Measurements from ENCODE around the gene PTK7.

The PTK7 gene

DNA sequence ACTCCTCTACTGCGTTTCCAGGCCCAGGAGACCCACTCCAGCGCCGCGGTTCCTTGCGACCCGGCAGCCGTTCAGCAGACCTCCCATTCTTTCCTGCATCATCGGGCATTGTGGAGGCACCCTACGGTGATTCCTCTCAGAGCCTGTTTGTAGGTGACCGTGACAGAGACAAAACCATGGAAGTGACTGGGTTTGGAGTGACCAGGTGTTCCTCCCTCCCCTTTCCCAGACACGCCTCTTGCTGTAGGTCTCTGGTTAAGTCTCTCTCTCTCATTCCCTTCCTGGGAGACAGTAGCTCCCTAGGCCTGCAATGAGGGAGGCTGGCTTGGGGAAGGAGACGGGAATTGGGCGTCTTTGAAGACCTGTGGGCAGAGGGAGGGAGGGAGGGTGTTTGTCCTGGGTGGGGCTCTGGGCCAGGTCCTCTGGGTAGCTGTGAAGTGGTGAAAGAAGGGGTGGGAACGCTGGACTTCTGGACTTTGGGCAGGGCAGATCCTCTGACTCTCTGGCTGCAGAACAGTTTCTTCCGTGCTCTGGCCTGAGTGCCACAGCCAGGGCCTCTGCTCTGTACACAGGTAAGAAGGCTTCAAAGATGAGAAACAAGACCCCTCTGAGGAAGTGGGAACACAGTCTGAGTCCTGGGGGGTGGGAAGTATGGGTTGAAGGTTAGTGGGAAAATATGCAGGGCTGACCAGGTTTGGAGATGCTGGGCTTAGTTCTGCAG is 15.9 kb upstream of the PTK7 start:
- TF ChIP-seq, protein P1, sequence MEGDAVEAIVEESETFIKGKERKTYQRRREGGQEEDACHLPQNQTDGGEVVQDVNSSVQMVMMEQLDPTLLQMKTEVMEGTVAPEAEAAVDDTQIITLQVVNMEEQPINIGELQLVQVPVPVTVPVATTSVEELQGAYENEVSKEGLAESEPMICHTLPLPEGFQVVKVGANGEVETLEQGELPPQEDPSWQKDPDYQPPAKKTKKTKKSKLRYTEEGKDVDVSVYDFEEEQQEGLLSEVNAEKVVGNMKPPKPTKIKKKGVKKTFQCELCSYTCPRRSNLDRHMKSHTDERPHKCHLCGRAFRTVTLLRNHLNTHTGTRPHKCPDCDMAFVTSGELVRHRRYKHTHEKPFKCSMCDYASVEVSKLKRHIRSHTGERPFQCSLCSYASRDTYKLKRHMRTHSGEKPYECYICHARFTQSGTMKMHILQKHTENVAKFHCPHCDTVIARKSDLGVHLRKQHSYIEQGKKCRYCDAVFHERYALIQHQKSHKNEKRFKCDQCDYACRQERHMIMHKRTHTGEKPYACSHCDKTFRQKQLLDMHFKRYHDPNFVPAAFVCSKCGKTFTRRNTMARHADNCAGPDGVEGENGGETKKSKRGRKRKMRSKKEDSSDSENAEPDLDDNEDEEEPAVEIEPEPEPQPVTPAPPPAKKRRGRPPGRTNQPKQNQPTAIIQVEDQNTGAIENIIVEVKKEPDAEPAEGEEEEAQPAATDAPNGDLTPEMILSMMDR (IDR thresholded peaks at IDR 0.05; ENCODE audit: extremely low read depth, insufficient read depth, missing control alignments), result no peak
- in situ Hi-C loops (cut with MboI; ENCODE audit: low pct_unique_long_range_greater_than_20kb, low sequenced_read_pairs, unreplicated experiment), result no loop called here
- DNase-seq (ENCODE audit: low spot score), result no peak

DNA sequence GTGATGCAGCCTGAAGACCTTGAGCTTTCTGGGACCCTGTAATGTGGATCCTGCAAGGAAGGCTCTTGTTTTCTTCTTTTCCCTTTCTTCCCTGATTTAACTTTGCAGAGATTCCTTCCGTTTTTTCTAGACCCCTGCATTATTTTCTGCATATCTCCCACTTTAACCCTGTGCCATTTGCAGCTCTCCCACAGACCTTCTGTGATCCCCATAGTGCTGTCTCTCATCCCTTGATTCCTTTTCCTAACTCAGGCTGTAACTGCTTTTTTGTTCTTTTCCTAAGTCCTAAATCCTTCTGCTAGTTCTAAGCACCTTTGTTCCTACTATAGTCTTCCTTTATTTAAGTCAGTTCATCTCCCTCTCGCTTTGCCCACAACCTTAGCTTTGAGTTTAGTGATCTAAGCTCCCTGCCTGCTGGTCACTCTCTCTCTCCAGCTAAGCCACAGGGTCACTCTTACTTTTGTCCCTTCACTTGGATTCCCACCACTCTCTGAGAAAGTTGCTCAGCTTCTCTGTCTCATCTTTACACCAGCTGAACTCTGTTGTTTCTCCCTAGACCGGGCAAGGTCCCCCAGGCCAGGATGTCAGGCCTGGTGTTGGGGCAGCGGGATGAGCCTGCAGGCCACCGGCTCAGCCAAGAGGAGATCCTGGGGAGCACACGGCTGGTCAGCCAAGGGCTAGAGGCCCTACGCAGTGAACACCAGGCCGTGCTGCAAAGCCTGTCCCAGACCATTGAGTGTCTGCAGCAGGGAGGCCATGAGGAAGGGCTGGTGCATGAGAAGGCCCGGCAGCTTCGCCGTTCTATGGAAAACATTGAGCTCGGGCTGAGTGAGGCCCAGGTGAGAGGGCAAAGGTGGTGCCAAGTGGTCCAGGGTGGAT is 15.1 kb upstream of the PTK7 start:
- in situ Hi-C loops (cut with MboI; ENCODE audit: low pct_unique_long_range_greater_than_20kb, low sequenced_read_pairs, unreplicated experiment), result no loop called here
- no peak for DNase-seq (ENCODE audit: low spot score)
- TF ChIP-seq, protein P1 (IDR thresholded peaks at IDR 0.05; ENCODE audit: extremely low read depth, insufficient read depth, missing control alignments), result no peak

DNA sequence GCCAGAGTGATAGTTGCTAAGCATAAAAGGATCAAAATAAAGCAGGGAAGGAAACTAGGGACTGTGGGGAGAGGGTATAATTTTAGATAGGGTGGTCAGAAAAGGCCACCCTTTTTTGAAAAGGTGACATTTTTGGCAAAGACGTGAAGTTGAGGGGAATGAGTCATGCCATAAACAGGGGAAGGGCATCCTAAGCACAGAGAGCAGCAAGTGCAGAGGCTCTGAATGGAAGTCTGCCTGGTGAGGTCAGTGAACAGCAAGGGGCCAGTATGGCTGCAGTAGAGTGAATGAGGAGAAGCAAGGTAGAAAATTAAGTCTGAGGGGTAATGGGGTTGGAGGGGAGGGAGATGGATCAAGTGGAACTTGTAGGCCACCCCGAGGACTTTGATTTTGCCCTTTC is 14.3 kb upstream of the PTK7 start:
- no peak for DNase-seq (ENCODE audit: low spot score)
- TF ChIP-seq, protein P1 (IDR thresholded peaks at IDR 0.05; ENCODE audit: extremely low read depth, insufficient read depth, missing control alignments), result no peak
- in situ Hi-C loops (cut with MboI; ENCODE audit: low pct_unique_long_range_greater_than_20kb, low sequenced_read_pairs, unreplicated experiment), result no loop called here

DNA sequence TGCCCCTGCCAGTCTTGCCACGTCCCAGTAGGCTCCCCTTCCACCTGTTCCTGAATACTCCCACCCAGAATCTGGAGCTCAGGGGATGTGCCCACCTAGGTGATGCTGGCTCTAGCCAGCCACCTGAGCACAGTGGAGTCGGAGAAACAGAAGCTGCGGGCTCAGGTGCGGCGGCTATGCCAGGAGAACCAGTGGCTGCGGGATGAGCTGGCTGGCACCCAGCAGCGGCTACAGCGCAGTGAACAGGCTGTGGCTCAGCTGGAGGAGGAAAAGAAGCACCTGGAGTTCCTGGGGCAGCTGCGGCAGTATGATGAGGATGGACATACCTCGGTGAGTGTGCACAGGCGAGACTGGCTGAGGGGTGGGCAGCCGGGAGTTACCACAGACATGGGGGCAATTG is 13.3 kb upstream of the PTK7 start:
- DNase-seq (ENCODE audit: low spot score), result no peak
- TF ChIP-seq, protein P1 (IDR thresholded peaks at IDR 0.05; ENCODE audit: extremely low read depth, insufficient read depth, missing control alignments), result no peak
- in situ Hi-C loops (cut with MboI; ENCODE audit: low pct_unique_long_range_greater_than_20kb, low sequenced_read_pairs, unreplicated experiment), result no loop called here

DNA sequence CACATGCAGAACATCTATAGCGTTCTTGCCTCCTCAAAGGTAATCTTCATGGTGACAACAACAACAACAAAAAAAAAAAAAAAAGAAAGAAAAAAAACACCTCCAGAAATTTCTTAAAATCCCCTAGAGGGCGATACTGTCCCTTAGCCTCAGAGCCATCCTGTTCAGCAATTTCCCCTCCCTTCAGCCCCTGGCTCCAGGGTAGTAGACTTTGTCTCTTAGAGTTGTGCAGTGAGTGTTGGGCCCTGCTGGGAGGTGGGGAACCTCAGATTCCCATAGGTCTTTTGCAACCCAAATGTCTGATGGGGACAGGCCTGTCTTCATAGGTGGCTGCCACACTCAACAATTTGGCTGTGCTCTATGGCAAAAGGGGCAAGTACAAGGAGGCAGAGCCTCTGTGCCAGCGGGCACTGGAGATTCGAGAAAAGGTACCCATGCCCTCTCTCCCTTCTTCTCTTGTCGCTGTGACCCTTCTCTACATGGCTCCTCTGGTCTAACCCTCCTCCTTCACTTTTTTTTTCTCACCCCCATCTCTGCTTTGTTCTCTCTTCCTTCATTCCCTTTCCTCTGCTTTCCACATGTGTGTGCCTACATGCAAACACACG is 6.0 kb upstream of the PTK7 start:
- TF ChIP-seq, protein P1 (IDR thresholded peaks at IDR 0.05; ENCODE audit: extremely low read depth, insufficient read depth, missing control alignments), result peak; percentile 35
- in situ Hi-C loops (cut with MboI; ENCODE audit: low pct_unique_long_range_greater_than_20kb, low sequenced_read_pairs, unreplicated experiment), result no loop called here
- peak; percentile 82 for DNase-seq (ENCODE audit: low spot score)

DNA sequence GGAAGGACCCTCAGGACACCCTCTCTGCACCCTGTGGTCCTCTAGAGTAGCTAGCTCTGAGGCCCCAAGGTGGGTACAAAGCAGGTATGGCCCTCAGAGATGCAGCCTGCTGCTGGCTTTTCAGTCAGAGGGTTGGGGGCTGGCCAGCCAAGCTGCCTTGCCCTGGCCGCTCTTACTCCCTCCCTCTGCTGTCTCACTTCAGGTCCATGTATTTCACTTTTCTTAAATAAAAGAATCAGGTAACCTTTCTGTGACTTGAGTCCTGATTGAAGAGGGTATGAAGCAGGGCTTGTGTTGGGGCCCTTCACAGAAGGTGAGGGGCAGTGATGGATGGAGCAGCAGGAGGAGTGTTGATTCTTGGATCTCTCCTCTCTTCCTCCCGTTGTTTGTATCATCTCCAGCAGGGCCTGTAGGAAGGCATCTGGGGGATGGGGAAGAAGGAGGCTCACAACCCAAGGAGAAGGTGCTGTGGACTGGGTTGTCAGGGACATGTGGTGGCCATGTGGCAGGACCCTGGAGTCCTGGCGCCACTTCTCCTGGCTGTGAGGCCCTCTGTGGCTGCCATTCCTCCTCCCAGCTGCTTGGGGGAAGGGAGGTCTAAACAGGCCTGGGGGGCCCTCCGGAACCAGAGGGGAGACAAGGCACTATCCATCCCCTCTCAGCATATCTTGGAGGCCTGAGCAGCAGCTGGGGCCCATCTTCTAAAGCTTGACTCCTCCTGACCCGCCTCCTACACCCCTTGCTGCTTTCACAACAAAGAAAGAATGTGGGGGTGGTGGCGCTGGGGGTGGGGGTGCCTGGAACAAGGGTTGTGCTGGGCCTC is 1.1 kb upstream of the PTK7 start:
- DNase-seq (ENCODE audit: low spot score), result no peak
- in situ Hi-C loops (cut with MboI; ENCODE audit: low pct_unique_long_range_greater_than_20kb, low sequenced_read_pairs, unreplicated experiment), result no loop called here
- TF ChIP-seq, protein P1 (IDR thresholded peaks at IDR 0.05; ENCODE audit: extremely low read depth, insufficient read depth, missing control alignments), result no peak

Measured in GM13977 (cell line).